ENCODE results near the gene NSUN6. TPM values are rescaled to one million over a fixed set of nuclear protein-coding genes. Genes with fewer than 3 reads are reported as not detected.

The NSUN6 gene
- total RNA-seq, 4 donors from 2014 or later: 8.6 to 69.3 (median 15.4) TPM

GRCh38 chr10:18681366-18681765 lies 30.0 kb upstream of the NSUN6 start:
- peaks cover 0 to 5% (median under 1%) of the 10 kb centered on the region in 4 donors for H3K36me3 ChIP-seq
- H3K27me3 ChIP-seq: no peaks in the 10 kb centered on the region
- H3K9me3 ChIP-seq: no peaks in the 10 kb centered on the region
- no peak for DNase-seq
- H3K4me1 ChIP-seq: no peaks in the 10 kb centered on the region
- in situ Hi-C loops (cut with MboI; ENCODE audit: low pct_ligation_motif_present in 1 of 4, low pct_unique_long_range_greater_than_20kb in 1 of 4, low sequenced_read_pairs in 3 of 4) (no loop called here), intact Hi-C loops (cut with DNase I; ENCODE audit: low total_unique reads) (no loop called here)
- TF ChIP-seq POLR2AphosphoS5 (IDR thresholded peaks at IDR 0.05): no peak
- no peak for TF ChIP-seq EP300 (IDR thresholded peaks at IDR 0.05; ENCODE audit: low read depth)
- TF ChIP-seq, protein P1, sequence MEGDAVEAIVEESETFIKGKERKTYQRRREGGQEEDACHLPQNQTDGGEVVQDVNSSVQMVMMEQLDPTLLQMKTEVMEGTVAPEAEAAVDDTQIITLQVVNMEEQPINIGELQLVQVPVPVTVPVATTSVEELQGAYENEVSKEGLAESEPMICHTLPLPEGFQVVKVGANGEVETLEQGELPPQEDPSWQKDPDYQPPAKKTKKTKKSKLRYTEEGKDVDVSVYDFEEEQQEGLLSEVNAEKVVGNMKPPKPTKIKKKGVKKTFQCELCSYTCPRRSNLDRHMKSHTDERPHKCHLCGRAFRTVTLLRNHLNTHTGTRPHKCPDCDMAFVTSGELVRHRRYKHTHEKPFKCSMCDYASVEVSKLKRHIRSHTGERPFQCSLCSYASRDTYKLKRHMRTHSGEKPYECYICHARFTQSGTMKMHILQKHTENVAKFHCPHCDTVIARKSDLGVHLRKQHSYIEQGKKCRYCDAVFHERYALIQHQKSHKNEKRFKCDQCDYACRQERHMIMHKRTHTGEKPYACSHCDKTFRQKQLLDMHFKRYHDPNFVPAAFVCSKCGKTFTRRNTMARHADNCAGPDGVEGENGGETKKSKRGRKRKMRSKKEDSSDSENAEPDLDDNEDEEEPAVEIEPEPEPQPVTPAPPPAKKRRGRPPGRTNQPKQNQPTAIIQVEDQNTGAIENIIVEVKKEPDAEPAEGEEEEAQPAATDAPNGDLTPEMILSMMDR (IDR thresholded peaks at IDR 0.05): no peak
- H3K4me3 ChIP-seq: no peak overlapping the region
- H3K27ac ChIP-seq: no peak overlapping the region
- 27 to 29% methylated on average over 2 of the region's 2 CpGs for WGBS, 2 donors (ENCODE audit: low coverage in 1 of 2)

- Histone ChIP-seq H3K27ac (no peak overlapping the region), H3K4me1 (no peaks in the 10 kb centered on the region), H3K36me3 (peaks cover 0 to 8% (median 4%) of the 10 kb centered on the region in 4 donors), H3K27me3 (no peaks in the 10 kb centered on the region), H3K9me3 (no peaks in the 10 kb centered on the region), H3K4me3 (no peak overlapping the region)
- TF ChIP-seq, protein P1 (IDR thresholded peaks at IDR 0.05): no peak
- TF ChIP-seq POLR2AphosphoS5 (IDR thresholded peaks at IDR 0.05) (no peak), EP300 (IDR thresholded peaks at IDR 0.05; ENCODE audit: low read depth) (no peak), POLR2A (IDR thresholded peaks at IDR 0.05) (no peak)
- in situ Hi-C loops (cut with MboI; ENCODE audit: low pct_ligation_motif_present in 1 of 4, low pct_unique_long_range_greater_than_20kb in 1 of 4, low sequenced_read_pairs in 3 of 4) (no loop called here), intact Hi-C loops (cut with DNase I; ENCODE audit: low total_unique reads) (no loop called here)
- 93 to 96% methylated on average over 2 to 3 of the region's 3 CpGs for WGBS, 2 donors (ENCODE audit: low coverage in 1 of 2)
- no peak for DNase-seq
Observed at GRCh38 chr10:18680754-18681153, 29.4 kb upstream of the NSUN6 start.

GRCh38 chr10:18675086-18675801 lies 23.9 kb upstream of the NSUN6 start:
- intact Hi-C loops (cut with DNase I; ENCODE audit: low total_unique reads): no loop called here
- DNase-seq: no peak
- no peaks in the 10 kb centered on the region for H3K4me1 ChIP-seq
- in situ Hi-C loops (cut with MboI; ENCODE audit: low pct_ligation_motif_present in 1 of 4, low pct_unique_long_range_greater_than_20kb in 1 of 4, low sequenced_read_pairs in 3 of 4): no loop called here
- H3K4me3 ChIP-seq: no peak overlapping the region
- peaks cover 0 to 41% (median 20%) of the 10 kb centered on the region in 4 donors for H3K36me3 ChIP-seq
- TF ChIP-seq POLR2A (IDR thresholded peaks at IDR 0.05): no peak
- no peak for TF ChIP-seq POLR2AphosphoS5 (IDR thresholded peaks at IDR 0.05)
- no peaks in the 10 kb centered on the region for H3K9me3 ChIP-seq
- H3K27me3 ChIP-seq: no peaks in the 10 kb centered on the region
- 86 to 89% methylated on average over 4 of the region's 4 CpGs for WGBS, 2 donors (ENCODE audit: low coverage in 1 of 2)
- no peak overlapping the region for H3K27ac ChIP-seq

GRCh38 chr10:18668026-18668425 lies 16.6 kb upstream of the NSUN6 start:
- intact Hi-C loops (cut with DNase I; ENCODE audit: low total_unique reads) (no loop called here), in situ Hi-C loops (cut with MboI; ENCODE audit: low pct_ligation_motif_present in 1 of 4, low pct_unique_long_range_greater_than_20kb in 1 of 4, low sequenced_read_pairs in 3 of 4) (no loop called here)
- Histone ChIP-seq H3K27me3 (no peaks in the 10 kb centered on the region), H3K9me3 (no peaks in the 10 kb centered on the region), H3K36me3 (peaks cover 0 to 28% (median 7%) of the 10 kb centered on the region in 4 donors), H3K4me3 (no peak overlapping the region), H3K27ac (no peak overlapping the region), H3K4me1 (peaks cover 0 to 11% (median 4%) of the 10 kb centered on the region in 4 donors)
- DNase-seq: no peak
- WGBS, 2 donors (ENCODE audit: low coverage in 1 of 2): 86 to 93% methylated on average over 2 of the region's 2 CpGs
- TF ChIP-seq POLR2AphosphoS5 (IDR thresholded peaks at IDR 0.05): no peak
- TF ChIP-seq, protein P1 (IDR thresholded peaks at IDR 0.05): no peak
- TF ChIP-seq POLR2A (IDR thresholded peaks at IDR 0.05): no peak
- no peak for TF ChIP-seq EP300 (IDR thresholded peaks at IDR 0.05; ENCODE audit: low read depth)

Data from transverse colon (tissue), 4 donors.